Endothelial cell of umbilical vein (primary cell): ENCODE results near the gene APBA3. TPM values are rescaled to one million over a fixed set of nuclear protein-coding genes. Genes with fewer than 3 reads are reported as not detected.

Experiments used
- BruUV-seq: library from RNA; stranded (reverse); fragments of 400-500 nt; replicated peaks from 2 replicates; lab custom pipeline; 2021; lab: Mats Ljungman, UMichigan
- CTCF ChIA-PET: fragments of 300-600, 350-600 bp; sonication (Branson Sonifier 250); formaldehyde crosslinking; loops from one replicate; lab custom pipeline; 2021; ENCODE audit warnings: antibody characterized with exemption, inconsistent platforms; lab: Charles Lee
- POLR2A ChIA-PET: fragments of 300-600, 350-600 bp; sonication (Branson Sonifier 250); formaldehyde crosslinking; loops from one replicate; lab custom pipeline; 2021; ENCODE audit warnings: antibody characterized with exemption, inconsistent platforms; lab: Charles Lee
- DNase-seq: peaks from one replicate; pipeline ENCODE4 v3.0.0-alpha.2; 2011; ENCODE audit warnings: low read depth, low spot score
- FAIRE-seq: peaks from 2 replicates; lab custom pipeline; 2011; peaks lifted over from hg19 to GRCh38; lab: Jason Lieb, UNC
- H2AFZ ChIP-seq: 2 replicates; pipeline ENCODE4 v1.6.0; 2012; ENCODE audit warnings: low read depth, low read length, control low read depth, inconsistent platforms
- H3K27ac ChIP-seq: 2 replicates; pipeline ENCODE4 v1.5.1; 2011; ENCODE audit warnings: low read depth, mild to moderate bottlenecking, control low read depth, low read length, moderate library complexity; ENCODE audit not compliant: insufficient read depth
- H3K27me3 ChIP-seq, 2 experiments: 2 replicates each; pipeline versions ENCODE4 v1.6.0 to v1.6.1; 2011; ENCODE audit warnings: low read length in 2 of 2, mixed read lengths in 1 of 2; ENCODE audit not compliant: control insufficient read depth in 2 of 2, insufficient read depth in 2 of 2
- H3K36me3 ChIP-seq, 2 experiments: 2 replicates in 1 of 2; 3 replicates in 1 of 2; pipeline ENCODE4 v1.5.1; 2011; ENCODE audit warnings: low read length in 2 of 2, mild to moderate bottlenecking in 1 of 2, moderate library complexity in 1 of 2; ENCODE audit not compliant: control insufficient read depth in 2 of 2, insufficient read depth in 2 of 2; ENCODE audit errors: extremely low read depth in 1 of 2
- H3K4me1 ChIP-seq: 3 replicates; pipeline ENCODE4 v1.5.1; 2011; ENCODE audit warnings: mild to moderate bottlenecking, low read length; ENCODE audit not compliant: control insufficient read depth, insufficient read depth; ENCODE audit errors: extremely low read depth
- H3K4me2 ChIP-seq: 2 replicates; pipeline ENCODE4 v1.6.1; 2011; ENCODE audit warnings: low read length, control low read depth, mixed read lengths; ENCODE audit not compliant: insufficient read depth
- H3K4me3 ChIP-seq, 3 experiments: fragments of 200-600 bp in 1 of 3; sonication (generic), shearing (Covaris generic) in 1 of 3; replicated peaks in 1 of 3; 2 replicates each; pipeline ENCODE4 v1.5.1; 2011 to 2016; ENCODE audit warnings: control low read depth in 3 of 3, low read length in 3 of 3, mild to moderate bottlenecking in 2 of 3, inconsistent platforms in 1 of 3, low read depth in 1 of 3, moderate library complexity in 1 of 3; ENCODE audit not compliant: insufficient read depth in 1 of 3
- H3K79me2 ChIP-seq: 2 replicates; pipeline ENCODE4 v1.6.0; 2012; ENCODE audit warnings: low read length, inconsistent platforms; ENCODE audit not compliant: control insufficient read depth, insufficient read depth
- H3K9ac ChIP-seq: replicated peaks from 2 replicates; pipeline ENCODE3; 2011; ENCODE audit warnings: low read length, control low read depth; ENCODE audit not compliant: insufficient read depth; ENCODE audit errors: extremely low read depth
- H3K9me1 ChIP-seq: replicated peaks from 3 replicates; pipeline ENCODE4 v1.6.0; 2011; ENCODE audit warnings: mild to moderate bottlenecking, low read length; ENCODE audit not compliant: control insufficient read depth, insufficient read depth; ENCODE audit errors: extremely low read depth
- H3K9me3 ChIP-seq: replicated peaks from 2 replicates; pipeline ENCODE4 v1.5.1; 2012; ENCODE audit warnings: low read length, inconsistent platforms; ENCODE audit not compliant: control insufficient read depth, insufficient read depth
- H4K20me1 ChIP-seq: replicated peaks from 2 replicates; pipeline ENCODE3; 2011; ENCODE audit warnings: mild to moderate bottlenecking, low read length; ENCODE audit not compliant: control insufficient read depth, insufficient read depth; ENCODE audit errors: extremely low read depth
- EZH2 ChIP-seq: IDR thresholded peaks from 2 replicates; pipeline ENCODE4 v1.6.1; 2012; ENCODE audit warnings: borderline replicate concordance, low read depth, mild to moderate bottlenecking, moderate library complexity, low read length, inconsistent platforms; ENCODE audit not compliant: severe bottlenecking
- GATA2 ChIP-seq: IDR thresholded peaks from 2 replicates; pipeline ENCODE4 v1.7.0; 2011; ENCODE audit warnings: low read depth, mild to moderate bottlenecking, moderate library complexity, mixed read lengths, low read length; ENCODE audit not compliant: insufficient read length, insufficient read depth
- JUN ChIP-seq: IDR thresholded peaks from 2 replicates; pipeline ENCODE4 v1.6.1; 2011; ENCODE audit warnings: borderline replicate concordance, low read depth; ENCODE audit not compliant: insufficient read length, insufficient read depth
- MYC ChIP-seq: IDR thresholded peaks from one replicate; pipeline ENCODE4 v1.6.1; 2011; ENCODE audit warnings: mild to moderate bottlenecking, low read depth, low read length
- POLR2AphosphoS5 ChIP-seq: IDR thresholded peaks from 2 replicates; pipeline ENCODE4 v1.6.1; 2012; ENCODE audit warnings: low read depth, mild to moderate bottlenecking, control low read depth, low read length, moderate library complexity; ENCODE audit not compliant: insufficient read depth
- dilution Hi-C: fragments of 300-500 bp; cut with MboI; formaldehyde crosslinking; loops from one replicate; pipeline ENCODE4 v1.15.0; 2019; ENCODE audit warnings: low sequenced_read_pairs; ENCODE audit not compliant: extremely low pct_ligation_motif_present
- intact Hi-C: fragments of 100-400 bp; cut with micrococcal nuclease; formaldehyde crosslinking; loops from one replicate; pipeline ENCODE4 v1.10.0; 2022
- polyA plus RNA-seq, 4 experiments: library from polyadenylated mRNA; depleted of rRNA in 3 of 4; stranded (reverse) in 3 of 4; unstranded in 1 of 4; fragments of >200 nt; gene quantifications; 2 replicates each; pipeline versions ENCODE4 v1.2.1 to v1.2.3, GENCODE V29; 2011 to 2012; ENCODE audit warnings: missing spikeins in 1 of 4
- total RNA-seq: library from RNA; stranded (reverse); gene quantifications from 2 replicates; pipeline ENCODE4 v1.2.3, GENCODE V29; 2021
- TF ChIP-seq, protein P1 (sequence below): IDR thresholded peaks from 2 replicates; pipeline ENCODE4 v1.6.1; 2011; ENCODE audit not compliant: insufficient read depth, insufficient read length

Gene APBA3
- total and polyA plus RNA-seq, 2 donors (not counting 3 experiments of a cell fraction or from before 2014, with no cell fraction given) = 23.4 to 25.1 TPM

DNA sequence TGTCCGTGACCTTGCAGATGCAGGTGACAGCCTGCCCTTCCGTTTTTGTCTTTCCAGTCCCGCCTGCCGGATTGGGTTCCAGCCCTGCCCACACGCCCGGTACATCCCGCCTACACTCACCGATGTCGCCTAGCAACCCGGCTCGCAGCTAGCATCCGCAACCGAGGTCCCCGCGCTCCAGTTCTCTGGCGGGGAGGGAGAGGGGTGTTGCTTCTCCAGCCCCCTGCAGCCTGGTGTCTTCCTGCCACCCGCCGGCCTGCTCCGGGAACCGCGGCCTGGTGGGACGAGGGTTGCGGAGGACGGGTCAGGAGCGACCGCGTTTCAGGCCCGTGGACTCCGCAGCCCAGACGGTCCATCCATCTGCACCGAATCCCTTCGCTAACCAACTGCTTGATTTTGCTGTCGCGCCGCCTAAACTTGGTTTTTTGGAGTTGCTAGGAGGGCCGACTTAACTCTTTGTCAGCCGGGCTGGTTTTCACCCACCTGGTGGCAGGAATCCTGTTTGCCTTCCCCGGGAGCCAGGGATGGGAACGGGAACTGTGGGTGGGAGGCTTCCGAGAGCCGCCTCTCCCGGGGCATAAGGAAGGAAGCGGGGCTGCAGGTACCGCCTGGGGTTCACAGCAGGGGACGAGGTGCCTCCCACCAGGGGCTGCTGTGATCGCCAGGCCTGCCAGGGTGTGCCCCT is 40.1 kb upstream of the APBA3 start:
- H4K20me1 ChIP-seq = no peaks in the 10 kb centered on the region
- no peak overlapping the region for H3K9ac ChIP-seq
- FAIRE-seq (no peak), DNase-seq (no peak)
- peak; percentile 79 for TF ChIP-seq EZH2
- TF ChIP-seq POLR2AphosphoS5 = no peak
- no peak overlapping the region for H3K4me2 ChIP-seq
- H3K36me3 ChIP-seq = no peaks in the 10 kb centered on the region
- H3K9me3 ChIP-seq = no peaks in the 10 kb centered on the region
- H3K27me3 ChIP-seq = peaks cover 19 to 20% of the 10 kb centered on the region in 2 experiments
- H3K79me2 ChIP-seq = no peaks in the 10 kb centered on the region
- no peak overlapping the region for H3K27ac ChIP-seq
- no peaks in the 10 kb centered on the region for H3K4me1 ChIP-seq
- H2AFZ ChIP-seq = no peak overlapping the region
- H3K9me1 ChIP-seq = no peaks in the 10 kb centered on the region
- ChIA-PET POLR2A (interaction anchor here (0.6 kb wide), 1 partner anchor 72 kb away, joined by 6 read pairs; no protein-coding TSS in a partner anchor), CTCF (no interaction called here)
- dilution Hi-C loops (no loop called here), intact Hi-C loops (no loop called here)
- no peak overlapping the region for H3K4me3 ChIP-seq
- BruUV-seq = no TSS peak

DNA sequence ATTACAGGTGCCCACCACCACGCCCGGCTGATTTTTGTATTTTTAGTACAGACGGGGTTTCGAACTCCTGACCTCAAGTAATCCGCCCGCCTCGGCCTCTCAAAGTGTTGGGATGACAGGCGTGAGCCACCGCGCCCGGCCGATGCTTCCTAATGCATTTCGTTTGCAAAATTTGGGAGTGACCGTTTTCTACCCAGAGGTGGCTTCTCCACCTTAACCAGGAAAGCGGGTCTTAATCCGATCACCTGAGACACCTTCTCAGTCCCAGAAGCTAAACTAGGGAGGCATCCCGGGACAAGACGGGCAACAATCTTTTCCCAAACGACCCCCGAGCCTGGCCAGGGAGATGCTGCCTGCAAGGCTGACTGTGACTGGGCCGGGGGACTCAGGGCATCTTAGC is 39.5 kb upstream of the APBA3 start:
- dilution Hi-C loops = no loop called here
- Histone ChIP-seq H3K4me1 (no peaks in the 10 kb centered on the region), H3K27me3 (peaks cover 19 to 20% of the 10 kb centered on the region in 2 experiments), H2AFZ (no peak overlapping the region), H3K9me3 (no peaks in the 10 kb centered on the region), H4K20me1 (no peaks in the 10 kb centered on the region), H3K27ac (no peak overlapping the region), H3K4me2 (no peak overlapping the region), H3K79me2 (no peaks in the 10 kb centered on the region), H3K36me3 (no peaks in the 10 kb centered on the region), H3K9ac (no peak overlapping the region), H3K4me3 (no peak overlapping the region), H3K9me1 (no peaks in the 10 kb centered on the region)
- no TSS peak for BruUV-seq
- CTCF ChIA-PET = no interaction called here
- no peak for DNase-seq
- no peak for FAIRE-seq
- POLR2A ChIA-PET = interaction anchor here (0.6 kb wide), 1 partner anchor 72 kb away, joined by 6 read pairs; no protein-coding TSS in a partner anchor
- TF ChIP-seq, protein P1, sequence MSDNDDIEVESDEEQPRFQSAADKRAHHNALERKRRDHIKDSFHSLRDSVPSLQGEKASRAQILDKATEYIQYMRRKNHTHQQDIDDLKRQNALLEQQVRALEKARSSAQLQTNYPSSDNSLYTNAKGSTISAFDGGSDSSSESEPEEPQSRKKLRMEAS = no peak
- no peak for TF ChIP-seq GATA2
- TF ChIP-seq JUN = no peak
- no peak for TF ChIP-seq POLR2AphosphoS5
- TF ChIP-seq EZH2 = no peak
- no peak for TF ChIP-seq MYC
- intact Hi-C loops = no loop called here
